ENCODE measurements around the gene STIMATE.

The STIMATE gene

DNA sequence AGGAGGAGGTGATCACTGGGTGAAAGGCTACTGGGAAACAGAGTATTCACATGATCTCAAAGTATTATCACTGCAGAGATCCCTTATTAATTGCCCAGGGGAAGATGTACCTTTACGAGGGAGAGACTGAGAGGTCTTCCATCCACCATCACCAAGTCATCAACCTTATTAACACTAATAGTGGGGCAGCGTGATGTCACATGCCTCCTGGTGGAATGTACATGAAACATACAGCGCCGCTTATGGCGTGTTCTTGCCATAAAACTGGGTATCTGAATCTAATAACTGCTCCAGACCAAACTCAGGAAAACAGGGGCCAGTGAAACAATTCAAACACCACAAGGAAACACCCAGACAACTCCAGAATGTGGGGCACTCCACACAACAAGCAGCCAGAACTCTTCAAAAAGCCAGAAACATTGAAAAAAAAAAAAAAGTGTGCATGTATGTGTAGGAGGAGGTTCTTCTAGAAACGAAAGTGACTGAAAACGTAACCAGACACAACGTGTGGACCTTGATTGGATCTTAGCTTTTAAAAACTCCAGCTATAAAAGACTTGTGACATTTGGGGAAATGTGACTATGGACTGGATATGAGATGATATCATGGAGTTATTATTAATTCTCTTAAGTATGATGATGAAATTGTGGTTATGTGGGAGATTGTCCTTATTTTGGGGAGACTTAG lies 4.6 kb downstream of the STIMATE start:
- DNase-seq: no peak

- no peak for DNase-seq
Measured at GRCh38 chr3:52892290-52892624, 5.1 kb downstream of the STIMATE start.

DNA sequence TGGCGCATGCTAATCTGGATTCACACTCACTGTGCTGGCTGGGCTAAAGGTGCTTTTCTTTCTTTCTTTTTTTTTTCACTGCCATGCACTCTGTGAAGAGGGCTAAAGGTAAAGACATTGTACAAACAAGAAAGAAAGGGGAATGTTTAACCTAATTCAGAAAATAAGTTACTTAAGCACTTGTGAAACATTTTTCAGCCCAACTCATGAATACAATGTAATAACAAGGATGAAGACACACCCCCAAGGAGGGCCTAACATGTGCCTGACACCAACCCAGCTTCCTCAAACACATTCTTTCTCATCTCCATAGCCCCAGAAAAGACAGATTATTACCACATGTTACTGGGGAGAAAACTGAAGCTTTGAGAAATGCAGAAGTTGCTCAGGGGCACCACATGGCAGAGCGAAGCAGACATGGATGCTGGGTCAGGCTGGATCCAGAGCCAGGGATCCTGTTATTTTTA lies 5.7 kb downstream of the STIMATE start:
- no peak for DNase-seq

DNA sequence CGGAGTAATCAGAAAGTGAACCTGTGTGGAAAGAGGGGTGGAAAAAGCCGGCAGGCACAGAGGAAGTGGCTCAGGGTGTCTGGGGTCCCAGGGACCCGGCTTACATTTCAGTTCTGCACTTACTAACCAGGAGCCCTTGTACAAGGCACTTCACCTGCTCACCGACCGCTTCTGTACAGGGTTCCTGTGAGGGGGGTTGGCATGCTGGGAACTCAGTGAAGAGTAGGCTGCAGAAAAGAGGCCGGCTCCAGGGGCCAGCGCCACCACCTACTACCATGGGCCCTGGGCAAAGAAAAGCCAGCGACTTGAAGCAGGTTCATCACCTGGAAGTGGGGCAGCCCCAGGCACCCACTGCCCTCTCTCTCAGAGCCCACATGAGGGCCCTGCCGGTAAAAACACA lies 6.2 kb downstream of the STIMATE start:
- DNase-seq: peak; percentile 73

DNA sequence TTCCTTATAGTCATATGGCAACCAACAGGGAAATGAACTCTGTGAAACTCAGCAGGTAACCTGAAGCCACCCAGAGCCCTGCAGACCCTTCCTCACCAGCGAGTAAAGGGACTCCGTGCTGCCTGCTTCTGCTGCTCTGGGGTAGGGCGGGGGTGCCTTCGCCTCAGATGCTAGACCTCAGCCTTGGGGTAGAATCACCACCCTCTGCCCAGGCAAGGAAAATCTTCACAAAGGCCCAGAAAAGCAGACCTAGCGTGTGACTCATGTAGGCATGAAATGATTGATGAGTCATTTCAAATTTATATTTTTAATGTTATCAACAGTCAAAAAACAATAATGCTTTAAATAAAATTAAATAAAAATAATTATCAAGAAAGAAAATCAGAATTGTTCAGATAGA lies 6.6 kb downstream of the STIMATE start:
- peak; percentile 70 for DNase-seq

GRCh38 chr3:52889901-52890300 lies 7.4 kb downstream of the STIMATE start:
- peak; percentile 25 for DNase-seq

GRCh38 chr3:52887166-52887565 lies 10.2 kb downstream of the STIMATE start:
- DNase-seq: peak; percentile 29

- DNase-seq: peak; percentile 32
Measured at GRCh38 chr3:52886049-52886730, 11.2 kb downstream of the STIMATE start.

- DNase-seq: peak; percentile 30
Measured at GRCh38 chr3:52882377-52882776, 15.0 kb downstream of the STIMATE start.

GRCh38 chr3:52881871-52882270 lies 15.5 kb downstream of the STIMATE start:
- DNase-seq: no peak

DNA sequence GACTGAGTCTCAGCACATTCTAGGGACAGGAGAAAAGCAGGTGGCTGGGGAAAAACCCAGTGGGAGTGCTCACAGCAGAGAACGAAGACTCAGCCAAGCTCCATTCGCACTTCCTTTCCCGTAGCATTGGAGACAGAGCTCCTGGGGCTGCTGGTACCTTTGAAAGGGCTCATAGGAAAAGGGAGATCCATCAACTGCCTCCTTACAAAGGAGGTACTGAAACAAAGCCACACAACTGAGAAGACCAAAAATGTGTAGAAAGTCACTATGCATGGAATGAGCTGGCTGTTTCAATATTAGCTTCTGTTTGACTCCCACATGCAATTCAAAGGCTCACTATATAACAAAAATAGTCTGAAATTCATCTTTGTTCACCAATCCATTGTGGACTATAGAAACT lies 16.9 kb downstream of the STIMATE start:
- peak; percentile 50 for DNase-seq

DNA sequence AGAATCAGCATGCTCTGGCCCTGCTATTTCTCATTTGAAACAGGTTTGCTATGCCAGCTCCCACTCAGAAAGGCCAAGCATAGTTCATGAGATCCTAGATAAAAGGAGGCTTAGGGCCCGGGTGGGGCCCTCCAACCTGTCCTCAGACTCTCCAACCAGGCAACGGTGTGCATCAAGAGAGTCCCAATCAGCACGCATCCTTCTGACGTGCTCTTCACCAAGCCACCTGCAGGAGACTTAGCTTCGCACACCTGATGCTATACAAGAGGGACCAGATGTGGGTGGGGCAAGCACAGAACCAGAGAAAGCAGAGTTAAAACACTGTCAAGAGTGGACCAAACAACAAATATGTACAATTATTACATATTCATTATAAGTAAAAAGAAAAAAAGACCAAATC lies 17.3 kb downstream of the STIMATE start:
- no peak for DNase-seq

- DNase-seq: peak; percentile 35
Measured at GRCh38 chr3:52879581-52879980, 17.8 kb downstream of the STIMATE start.

DNA sequence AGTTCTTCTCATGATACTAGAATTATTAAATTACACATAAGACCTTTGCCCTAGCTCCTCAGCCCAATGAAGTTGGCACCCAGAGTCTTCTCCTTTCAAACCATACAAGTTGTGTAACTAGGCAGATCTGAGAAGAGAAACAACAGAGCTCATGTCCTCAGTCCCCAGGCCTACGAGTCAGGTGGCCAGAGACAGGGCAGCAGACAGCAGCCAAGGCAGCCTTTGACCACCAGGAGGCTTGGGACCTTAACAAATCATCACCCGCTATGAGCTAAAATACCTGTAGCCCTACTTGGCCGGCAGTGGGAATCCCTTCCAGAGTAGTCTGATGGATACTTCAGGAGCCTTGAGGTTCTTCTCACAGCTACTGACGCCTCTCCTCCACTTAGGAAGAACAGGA lies 18.3 kb downstream of the STIMATE start:
- DNase-seq: no peak

GRCh38 chr3:52877085-52877484 lies 20.3 kb downstream of the STIMATE start:
- DNase-seq: no peak

DNA sequence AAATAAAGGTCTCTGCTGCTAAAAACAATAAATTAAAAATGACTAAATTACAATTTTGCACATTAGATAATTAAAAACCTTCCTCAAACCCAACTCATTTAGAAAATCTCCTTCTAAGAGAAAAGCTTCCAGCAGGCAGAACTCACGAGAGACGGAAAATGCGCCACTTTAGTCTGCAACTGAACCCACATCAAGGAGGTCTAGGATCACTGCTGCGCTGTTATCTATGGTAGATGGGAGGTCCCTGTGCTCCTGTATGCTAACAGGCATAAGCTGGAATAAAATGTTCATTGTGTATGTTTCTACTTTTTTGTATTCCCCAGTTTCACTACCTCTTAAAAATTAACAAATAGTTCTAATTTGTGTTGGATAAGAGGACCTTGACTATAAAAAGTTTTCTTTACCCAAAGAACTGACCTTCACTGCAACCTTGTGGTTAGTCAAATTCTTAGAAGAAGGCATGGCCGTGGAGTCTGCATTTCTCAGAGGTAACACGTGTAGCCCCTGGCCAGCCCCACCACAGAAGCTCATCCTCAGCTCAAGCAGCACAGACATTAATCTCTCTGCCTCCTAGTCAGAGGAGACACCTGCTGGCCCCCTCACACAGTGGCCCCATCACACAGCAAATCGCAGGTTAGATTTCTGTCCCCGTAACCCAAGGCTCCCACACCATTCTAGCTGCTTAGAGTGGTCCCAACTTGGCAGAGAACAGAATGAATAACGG lies 22.3 kb downstream of the STIMATE start:
- no peak for DNase-seq

- no peak for DNase-seq
Measured at GRCh38 chr3:52874160-52874701, 23.1 kb downstream of the STIMATE start.

GRCh38 chr3:52873433-52874159 lies 23.8 kb downstream of the STIMATE start:
- DNase-seq: no peak

DNA sequence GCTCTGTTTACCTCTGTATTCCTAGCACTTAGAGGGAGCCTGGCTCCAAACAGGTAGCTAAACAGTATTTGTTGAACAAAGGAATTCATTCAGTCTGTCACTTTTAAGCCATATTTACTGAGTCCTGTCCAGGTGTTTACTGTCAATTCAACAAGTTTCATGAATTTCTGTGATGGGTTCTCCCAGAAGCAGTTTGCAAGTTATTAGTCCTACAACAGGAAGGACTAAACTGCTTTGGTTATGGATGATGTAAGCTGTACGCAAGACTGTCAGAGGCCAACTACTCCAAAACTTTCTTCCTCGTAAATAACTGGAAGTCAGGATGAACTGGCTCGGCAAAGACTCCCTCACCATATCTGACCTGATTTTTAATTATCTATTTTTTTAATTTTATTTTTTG lies 25.1 kb downstream of the STIMATE start:
- DNase-seq: no peak

DNA sequence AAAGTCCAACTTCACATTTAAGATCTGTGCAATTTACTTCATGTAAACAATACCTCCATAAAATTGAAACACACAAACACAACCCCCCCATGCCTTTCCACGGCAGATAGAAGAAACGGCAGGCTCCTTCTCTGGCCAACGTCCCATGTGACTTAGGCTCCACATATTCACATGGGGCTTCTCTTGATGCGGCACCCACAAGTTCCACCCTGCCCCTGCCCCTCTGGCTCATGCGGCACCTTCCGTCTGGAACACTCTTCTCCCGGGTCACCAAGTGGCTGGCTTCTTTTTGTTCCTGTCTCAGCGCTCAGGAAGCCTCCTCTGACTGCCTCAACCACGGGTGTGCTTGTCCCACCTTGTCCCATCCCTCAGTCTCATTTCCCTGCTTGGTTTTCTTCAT lies 25.6 kb downstream of the STIMATE start:
- no peak for DNase-seq

GRCh38 chr3:52870471-52870870 lies 26.9 kb downstream of the STIMATE start:
- DNase-seq: no peak

DNA sequence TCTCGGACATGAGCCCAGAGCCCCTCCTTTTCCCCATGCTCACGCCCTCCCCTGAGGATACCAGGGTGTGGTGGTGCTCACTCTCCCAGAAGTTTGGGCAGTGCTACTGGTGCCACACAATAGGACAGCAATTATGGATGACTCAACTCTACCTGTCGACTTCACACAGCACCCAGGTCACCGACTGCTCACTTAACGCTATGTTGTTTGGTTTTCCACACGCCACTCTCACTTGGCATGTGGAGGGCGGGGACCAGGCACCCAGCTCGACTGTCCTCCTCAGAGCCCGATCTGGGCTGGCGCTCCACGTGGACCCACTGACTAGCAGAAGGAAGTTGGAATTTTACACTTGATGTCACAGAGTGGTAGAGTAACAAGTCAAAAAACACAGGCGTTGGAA lies 30.9 kb downstream of the STIMATE start:
- no peak for DNase-seq

DNA sequence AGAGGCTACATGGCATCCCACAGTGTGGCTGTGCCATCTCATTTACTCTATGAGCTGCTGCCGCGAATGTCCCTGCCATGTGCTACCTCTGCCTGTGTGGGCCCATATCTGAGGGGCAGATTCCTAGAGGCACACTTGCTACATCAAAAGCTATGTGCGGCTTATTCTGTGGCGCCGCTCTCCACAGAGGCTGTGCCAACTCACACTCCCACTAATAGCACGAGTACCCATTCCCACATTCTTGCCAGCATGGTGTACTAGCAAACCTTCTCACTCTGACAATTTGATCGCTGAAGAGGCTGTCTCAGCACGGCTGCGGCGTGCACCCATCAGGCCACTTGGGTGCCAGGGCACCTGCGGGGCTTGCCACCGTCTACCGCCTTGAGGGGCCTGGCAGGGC lies 31.4 kb downstream of the STIMATE start:
- DNase-seq: no peak

All from activated CD8-positive, alpha-beta memory T cell treated with anti-CD3 and anti-CD28 coated beads, Interleukin-2, amount 50 U/mL, for 48 hours (primary cell).